K562 (cell line): ENCODE data around the gene CREG1. TPM values are rescaled to one million over a fixed set of nuclear protein-coding genes. Genes with fewer than 3 reads are reported as not detected.

ENCODE experiments used
- CEBPB ChIP-seq: fragments of 450-650 bp; IDR thresholded peaks from 2 replicates; pipeline ENCODE4 v1.6.1; 2016; ENCODE audit warnings: missing genetic modification characterization, missing compliant biosample characterization
- CREB5 ChIP-seq: fragments of 250-450 bp; sonication (Bioruptor Pico); IDR thresholded peaks from 2 replicates; pipeline ENCODE4 v1.5.0; 2020; ENCODE audit warnings: mild to moderate bottlenecking
- polyA plus RNA-seq, 8 experiments: library from polyadenylated mRNA; depleted of rRNA in 4 of 8; stranded (reverse) in 5 of 8; unstranded in 3 of 8; fragments of >200 nt; fragmentation: Nextera tagmentation in 2 of 8; fragmentation: Illumina TruSeq in 1 of 8; extraction: Ambion mirVana in 2 of 8; extraction: Trizol in 1 of 8; gene quantifications; 2 replicates each; pipeline versions ENCODE4 v1.2.1 to v1.2.3, GENCODE V29; 2011 to 2014; ENCODE audit warnings: inconsistent platforms in 1 of 8, missing spikeins in 1 of 8
- total RNA-seq, 7 experiments: library from RNA; depleted of rRNA in 6 of 7; stranded (reverse); fragments of >200 nt in 6 of 7; fragmentation: Illumina TruSeq in 2 of 7; extraction: Trizol in 2 of 7; gene quantifications; 2 replicates each; pipeline versions ENCODE4 v1.2.1 to v1.2.3, GENCODE V29; 2011 to 2021; ENCODE audit warnings: low replicate concordance in 1 of 7
- TF ChIP-seq, protein P1 (sequence below), 2 experiments: fragments of 450-650 bp; formaldehyde crosslinking in 1 of 2; IDR thresholded peaks; 2 replicates each; pipeline versions ENCODE4 v1.4.0 to v1.6.1; 2014 to 2020; ENCODE audit warnings: mild to moderate bottlenecking in 2 of 2, borderline replicate concordance in 1 of 2, low read depth in 1 of 2
- TF ChIP-seq, protein P2 (sequence below): fragments of 250-450 bp; sonication (Bioruptor Pico); IDR thresholded peaks from 2 replicates; pipeline ENCODE4 v1.4.0; 2020; ENCODE audit warnings: mild to moderate bottlenecking

The CREG1 gene
- total and polyA plus RNA-seq, 9 of the 15 experiments (the other 6 are each of a cell fraction or from before 2014, with no cell fraction given): 45.7 to 272 (median 161) TPM

- TF ChIP-seq, protein P1, sequence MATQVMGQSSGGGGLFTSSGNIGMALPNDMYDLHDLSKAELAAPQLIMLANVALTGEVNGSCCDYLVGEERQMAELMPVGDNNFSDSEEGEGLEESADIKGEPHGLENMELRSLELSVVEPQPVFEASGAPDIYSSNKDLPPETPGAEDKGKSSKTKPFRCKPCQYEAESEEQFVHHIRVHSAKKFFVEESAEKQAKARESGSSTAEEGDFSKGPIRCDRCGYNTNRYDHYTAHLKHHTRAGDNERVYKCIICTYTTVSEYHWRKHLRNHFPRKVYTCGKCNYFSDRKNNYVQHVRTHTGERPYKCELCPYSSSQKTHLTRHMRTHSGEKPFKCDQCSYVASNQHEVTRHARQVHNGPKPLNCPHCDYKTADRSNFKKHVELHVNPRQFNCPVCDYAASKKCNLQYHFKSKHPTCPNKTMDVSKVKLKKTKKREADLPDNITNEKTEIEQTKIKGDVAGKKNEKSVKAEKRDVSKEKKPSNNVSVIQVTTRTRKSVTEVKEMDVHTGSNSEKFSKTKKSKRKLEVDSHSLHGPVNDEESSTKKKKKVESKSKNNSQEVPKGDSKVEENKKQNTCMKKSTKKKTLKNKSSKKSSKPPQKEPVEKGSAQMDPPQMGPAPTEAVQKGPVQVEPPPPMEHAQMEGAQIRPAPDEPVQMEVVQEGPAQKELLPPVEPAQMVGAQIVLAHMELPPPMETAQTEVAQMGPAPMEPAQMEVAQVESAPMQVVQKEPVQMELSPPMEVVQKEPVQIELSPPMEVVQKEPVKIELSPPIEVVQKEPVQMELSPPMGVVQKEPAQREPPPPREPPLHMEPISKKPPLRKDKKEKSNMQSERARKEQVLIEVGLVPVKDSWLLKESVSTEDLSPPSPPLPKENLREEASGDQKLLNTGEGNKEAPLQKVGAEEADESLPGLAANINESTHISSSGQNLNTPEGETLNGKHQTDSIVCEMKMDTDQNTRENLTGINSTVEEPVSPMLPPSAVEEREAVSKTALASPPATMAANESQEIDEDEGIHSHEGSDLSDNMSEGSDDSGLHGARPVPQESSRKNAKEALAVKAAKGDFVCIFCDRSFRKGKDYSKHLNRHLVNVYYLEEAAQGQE (IDR thresholded peaks at IDR 0.05; ENCODE audit: borderline replicate concordance): peak; percentile 46; the same call in 1 of the 2 replicates
- TF ChIP-seq, protein P1 (CRISPR knock-in tag; IDR thresholded peaks at IDR 0.05; ENCODE audit: low read depth): no peak
- peak; percentile 13; the same call in 1 of the 2 replicates for TF ChIP-seq CREB5 (CRISPR knock-in tag)
- TF ChIP-seq, protein P2, sequence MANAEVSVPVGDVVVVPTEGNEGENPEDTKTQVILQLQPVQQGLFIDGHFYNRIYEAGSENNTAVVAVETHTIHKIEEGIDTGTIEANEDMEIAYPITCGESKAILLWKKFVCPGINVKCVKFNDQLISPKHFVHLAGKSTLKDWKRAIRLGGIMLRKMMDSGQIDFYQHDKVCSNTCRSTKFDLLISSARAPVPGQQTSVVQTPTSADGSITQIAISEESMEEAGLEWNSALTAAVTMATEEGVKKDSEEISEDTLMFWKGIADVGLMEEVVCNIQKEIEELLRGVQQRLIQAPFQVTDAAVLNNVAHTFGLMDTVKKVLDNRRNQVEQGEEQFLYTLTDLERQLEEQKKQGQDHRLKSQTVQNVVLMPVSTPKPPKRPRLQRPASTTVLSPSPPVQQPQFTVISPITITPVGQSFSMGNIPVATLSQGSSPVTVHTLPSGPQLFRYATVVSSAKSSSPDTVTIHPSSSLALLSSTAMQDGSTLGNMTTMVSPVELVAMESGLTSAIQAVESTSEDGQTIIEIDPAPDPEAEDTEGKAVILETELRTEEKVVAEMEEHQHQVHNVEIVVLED: peak; percentile 61; the same call in 1 of the 2 replicates
- peak; percentile 99 for TF ChIP-seq CEBPB (tag)
These were observed 5.3 kb downstream of the CREG1 start (continued) for GRCh38 chr1:167548059-167548932.
